ENCODE data around the gene PPAT. TPM values are rescaled to one million over a fixed set of nuclear protein-coding genes. Genes with fewer than 3 reads are reported as not detected.
"Not testable (repeated sequence)": the region's sequence is repeated elsewhere in the genome, so short reads cannot be mapped to it uniquely, and the experiment has no call there.

PPAT gene
- total and polyA plus RNA-seq, 5 experiments from 2014 or later: 10.9 to 18.5 (median 15.1) TPM

DNA sequence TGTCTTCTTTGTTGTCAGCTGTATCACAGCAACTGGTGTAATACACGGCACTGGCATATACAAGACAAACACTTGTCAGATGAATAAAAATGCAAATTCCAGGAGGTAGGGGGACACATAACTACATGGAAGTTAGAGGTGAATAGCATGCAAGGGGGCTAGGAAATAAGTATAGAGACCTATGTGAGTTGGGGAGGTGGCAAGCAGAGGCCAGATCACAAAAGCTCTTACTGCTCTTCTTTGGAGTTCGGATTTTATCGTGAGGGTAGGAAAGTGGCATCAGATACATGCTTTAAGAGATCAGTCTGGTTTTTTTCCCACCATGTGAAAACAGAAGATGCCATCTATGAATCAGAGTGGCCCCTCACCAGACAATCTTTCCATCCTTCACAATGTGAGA, 29.2 kb upstream of the PPAT start:
- Mint-ChIP-seq H3K4me1 (peaks cover 29 to 62% (median 60%) of the 10 kb centered on the region in 4 donors), H3K9me3 (no peaks in the 10 kb centered on the region)

DNA sequence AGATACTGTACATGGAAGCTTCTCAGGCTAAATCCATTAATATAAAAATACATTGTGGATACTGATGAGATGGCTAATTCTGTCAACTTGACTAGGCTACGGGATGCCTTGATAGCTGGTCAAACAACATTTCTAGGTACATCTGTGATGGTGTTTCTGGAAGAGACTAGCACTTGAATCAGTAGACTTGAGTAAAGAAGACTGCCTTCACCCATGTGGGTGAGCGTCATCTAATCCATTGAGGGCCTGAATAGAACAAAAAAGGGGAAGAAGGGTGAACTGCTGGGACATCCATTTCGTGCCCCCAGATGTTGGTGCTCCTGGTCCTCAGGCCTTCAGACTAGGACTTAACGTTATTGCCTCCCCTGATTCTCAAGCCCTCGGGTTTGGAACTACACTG, 28.3 kb upstream of the PPAT start:
- Mint-ChIP-seq H3K27me3 (no peaks in the 10 kb centered on the region), H3K9me3 (no peaks in the 10 kb centered on the region), H3K36me3 (peaks cover 5 to 45% (median 8%) of the 10 kb centered on the region in 3 donors), H3K4me1 (peaks cover 27 to 53% (median 52%) of the 10 kb centered on the region in 4 donors), H3K4me3 (no peak overlapping the region), H3K27ac (peak overlapping the region in 1 of 10 donors; percentile 51)
- POLR2A ChIA-PET: no interaction called here
- no peak for ATAC-seq
- no peak for DNase-seq

More for the DNA sequence above, 29.2 kb upstream of the PPAT start:
- Mint-ChIP-seq H3K4me3 (peak overlapping the region in 9 of 10 donors; percentile 3 to 100 (median 19)), H3K27ac (peak overlapping the region in 4 of 10 donors; percentile 3 to 21 (median 12)), H3K27me3 (no peaks in the 10 kb centered on the region), H3K36me3 (peaks cover 5 to 37% (median 8%) of the 10 kb centered on the region in 3 donors)
- no peak for DNase-seq
- POLR2A ChIA-PET: interaction anchor here (1.0 to 5.4 kb wide), 2 partner anchors 28 to 443 kb away, joined by 9 to 85 read pairs; partner anchors contain the start of genes PAICS, PPAT and REST
- ATAC-seq: no peak

DNA sequence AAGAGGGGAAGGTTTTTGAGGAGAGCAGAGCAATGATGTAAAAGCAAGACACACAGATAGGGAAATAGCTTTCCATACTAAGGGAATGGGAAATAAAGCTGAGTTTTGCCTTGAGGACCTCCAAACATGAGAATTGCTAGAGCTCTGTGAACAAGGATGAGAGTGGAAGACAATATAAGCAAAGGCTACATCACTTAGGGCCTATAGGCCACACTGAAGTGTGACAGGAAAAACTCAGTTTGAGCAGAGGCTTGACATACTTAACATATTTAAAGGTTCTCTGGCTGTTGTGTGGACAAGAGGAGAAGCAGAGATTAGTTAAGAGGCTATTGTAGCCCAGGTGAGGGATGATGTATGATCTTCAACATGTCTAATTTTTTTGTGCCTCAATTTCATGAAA, 26.7 kb upstream of the PPAT start:
- Mint-ChIP-seq H3K36me3 (peaks cover 1 to 55% (median 8%) of the 10 kb centered on the region in 3 donors), H3K4me1 (peaks cover 21 to 42% (median 40%) of the 10 kb centered on the region in 4 donors), H3K27ac (peak overlapping the region in 4 of 10 donors; percentile 3 to 45 (median 22))

GRCh38 chr4:56460085-56460484, 24.7 kb upstream of the PPAT start:
- Mint-ChIP-seq H3K36me3 (peaks cover 0 to 75% (median 8%) of the 10 kb centered on the region in 3 donors), H3K27ac (peak overlapping the region in 3 of 10 donors; percentile 12 to 61 (median 42))

More for the DNA sequence above, 26.7 kb upstream of the PPAT start:
- H3K9me3 Mint-ChIP-seq: no peaks in the 10 kb centered on the region
- POLR2A ChIA-PET: no interaction called here
- ATAC-seq: no peak
- no peak overlapping the region for H3K4me3 Mint-ChIP-seq
- no peak for DNase-seq
- H3K27me3 Mint-ChIP-seq: no peaks in the 10 kb centered on the region

GRCh38 chr4:56450342-56450741, 14.9 kb upstream of the PPAT start:
- Mint-ChIP-seq H3K27ac (peak overlapping the region in 1 of 10 donors; percentile 15), H3K4me1 (peaks cover 0 to 6% (median 2%) of the 10 kb centered on the region in 4 donors), H3K4me3 (no peak overlapping the region), H3K27me3 (no peaks in the 10 kb centered on the region), H3K9me3 (peaks cover 0 to 3% (median 0%) of the 10 kb centered on the region in 9 donors), H3K36me3 (peaks cover 4 to 80% (median 19%) of the 10 kb centered on the region in 3 donors)
- ATAC-seq (no peak), DNase-seq (no peak)
- POLR2A ChIA-PET: no interaction called here

More at GRCh38 chr4:56460085-56460484, 24.7 kb upstream of the PPAT start:
- ATAC-seq: no peak
- POLR2A ChIA-PET: no interaction called here
- H3K4me3 Mint-ChIP-seq: no peak overlapping the region
- H3K4me1 Mint-ChIP-seq: peaks cover 18 to 22% (median 20%) of the 10 kb centered on the region in 4 donors
- no peaks in the 10 kb centered on the region for H3K9me3 Mint-ChIP-seq
- no peaks in the 10 kb centered on the region for H3K27me3 Mint-ChIP-seq
- DNase-seq: no peak

DNA sequence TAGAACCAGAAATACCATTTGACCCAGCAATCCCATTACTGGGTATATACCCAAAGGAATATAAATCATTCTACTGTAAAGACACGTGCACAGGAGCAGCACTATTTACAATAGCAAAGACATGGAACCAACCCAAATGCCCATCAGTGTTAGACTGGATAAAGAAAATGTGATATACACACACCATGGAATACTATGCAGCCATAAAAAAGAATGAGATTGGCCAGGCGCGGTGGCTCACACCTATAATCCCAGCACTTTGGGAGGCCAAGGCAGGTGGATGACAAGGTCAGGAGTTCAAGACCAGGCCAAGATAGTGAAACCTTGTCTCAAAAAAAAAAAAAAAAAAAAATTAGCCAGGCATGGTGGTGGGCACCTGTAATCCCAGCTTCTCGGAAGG, 14.1 kb upstream of the PPAT start:
- H3K27me3 Mint-ChIP-seq, ATAC-seq, H3K4me3 Mint-ChIP-seq, H3K9me3 Mint-ChIP-seq, POLR2A ChIA-PET, H3K4me1 Mint-ChIP-seq, H3K27ac Mint-ChIP-seq, DNase-seq: not testable (repeated sequence)
- H3K36me3 Mint-ChIP-seq: peaks cover 4 to 81% (median 19%) of the 10 kb centered on the region in 3 donors

DNA sequence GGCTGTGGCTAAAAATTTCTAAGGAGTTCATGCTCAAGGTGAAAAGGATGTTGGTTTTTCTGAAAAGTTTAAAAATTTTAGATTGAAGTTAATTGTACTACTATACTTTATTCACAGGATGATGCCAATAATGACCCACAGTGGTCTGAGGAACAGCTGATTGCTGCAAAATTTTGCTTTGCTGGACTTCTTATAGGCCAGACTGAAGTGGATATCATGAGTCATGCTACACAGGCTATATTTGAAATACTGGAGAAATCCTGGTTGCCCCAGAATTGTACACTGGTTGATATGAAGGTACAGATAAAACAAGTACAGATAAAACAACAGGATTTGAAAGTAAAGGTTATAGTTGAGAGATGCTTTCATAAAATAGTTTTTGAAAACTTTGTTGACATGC, 12.9 kb upstream of the PPAT start:
- no peak for ATAC-seq
- POLR2A ChIA-PET: interaction anchor here (1.0 kb wide), 1 partner anchor 15 kb away, joined by 4 read pairs; no protein-coding TSS in a partner anchor

DNA sequence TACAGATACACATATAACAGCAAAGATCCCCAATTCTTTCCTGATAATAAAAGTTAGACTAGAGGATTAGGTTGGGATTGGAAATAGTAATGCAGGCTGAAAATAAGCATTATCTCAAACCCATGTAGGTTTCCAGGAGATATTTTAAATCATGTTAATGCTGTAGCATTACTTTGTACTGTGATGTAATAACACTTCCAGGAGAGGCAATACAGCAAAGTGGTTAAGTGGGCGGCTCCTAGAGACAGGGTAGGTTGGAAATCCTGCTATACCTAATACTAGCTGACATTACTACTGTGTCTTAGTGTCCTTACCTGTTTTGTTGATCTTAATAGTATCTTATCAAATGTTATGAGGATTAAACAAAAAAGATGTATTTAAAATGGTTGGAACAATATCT, 10.3 kb upstream of the PPAT start:
- Mint-ChIP-seq H3K9me3 (peaks cover 0 to 3% (median 0%) of the 10 kb centered on the region in 9 donors), H3K4me3 (no peak overlapping the region), H3K27me3 (no peaks in the 10 kb centered on the region), H3K27ac (no peak overlapping the region), H3K36me3 (peaks cover 4 to 76% (median 21%) of the 10 kb centered on the region in 3 donors), H3K4me1 (peaks cover 6 to 17% (median 12%) of the 10 kb centered on the region in 4 donors)
- POLR2A ChIA-PET: no interaction called here
- ATAC-seq: no peak
- DNase-seq: no peak

More for the DNA sequence above, 12.9 kb upstream of the PPAT start:
- DNase-seq: no peak
- H3K4me3 Mint-ChIP-seq: no peak overlapping the region
- peaks cover 0 to 6% (median 4%) of the 10 kb centered on the region in 4 donors for H3K4me1 Mint-ChIP-seq
- peak overlapping the region in 1 of 10 donors; percentile 22 for H3K27ac Mint-ChIP-seq
- no peaks in the 10 kb centered on the region for H3K27me3 Mint-ChIP-seq
- H3K9me3 Mint-ChIP-seq: peaks cover 0 to 3% (median 0%) of the 10 kb centered on the region in 9 donors
- peaks cover 4 to 78% (median 20%) of the 10 kb centered on the region in 3 donors for H3K36me3 Mint-ChIP-seq

DNA sequence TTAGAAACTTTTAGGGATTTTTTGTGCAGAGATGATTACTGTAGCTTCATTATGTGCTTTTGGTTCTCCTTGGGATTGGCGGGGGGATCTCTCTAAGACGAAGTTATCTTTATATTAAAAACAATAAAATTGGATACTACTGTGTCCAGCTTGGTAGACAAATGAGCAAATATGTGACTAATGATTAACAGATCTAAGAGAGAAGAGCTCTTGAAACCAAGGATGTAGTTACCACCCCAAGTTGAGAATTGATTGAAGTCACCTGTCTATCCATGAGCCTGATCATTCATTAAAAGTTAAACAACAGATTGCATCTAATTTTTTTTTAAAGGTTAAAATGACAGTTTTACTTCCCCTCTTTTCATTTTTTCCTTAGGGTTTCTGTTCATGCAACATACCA, 9.3 kb upstream of the PPAT start:
- no peaks in the 10 kb centered on the region for H3K27me3 Mint-ChIP-seq
- H3K4me3 Mint-ChIP-seq: no peak overlapping the region
- peaks cover 4 to 73% (median 21%) of the 10 kb centered on the region in 3 donors for H3K36me3 Mint-ChIP-seq
- DNase-seq (no peak), ATAC-seq (no peak)
- H3K4me1 Mint-ChIP-seq: peaks cover 13 to 27% (median 19%) of the 10 kb centered on the region in 4 donors
- H3K9me3 Mint-ChIP-seq: peaks cover 0 to 3% (median 0%) of the 10 kb centered on the region in 9 donors
- peak overlapping the region in 2 of 10 donors; percentile 1 to 53 for H3K27ac Mint-ChIP-seq
- POLR2A ChIA-PET: interaction anchor here (1.0 to 2.0 kb wide), 2 partner anchors 9 to 21 kb away, joined by 3 to 5 read pairs; partner anchors contain the start of genes PAICS and PPAT

GRCh38 chr4:56440983-56441382, 5.6 kb upstream of the PPAT start:
- H3K36me3 Mint-ChIP-seq: peaks cover 0 to 45% (median 9%) of the 10 kb centered on the region in 3 donors
- ATAC-seq (no peak), DNase-seq (no peak)
- H3K27ac Mint-ChIP-seq: no peak overlapping the region
- no peaks in the 10 kb centered on the region for H3K27me3 Mint-ChIP-seq
- POLR2A ChIA-PET: no interaction called here
- H3K4me1 Mint-ChIP-seq: peaks cover 27 to 49% (median 35%) of the 10 kb centered on the region in 4 donors
- H3K9me3 Mint-ChIP-seq: no peaks in the 10 kb centered on the region
- no peak overlapping the region for H3K4me3 Mint-ChIP-seq

GRCh38 chr4:56438766-56439165, 3.4 kb upstream of the PPAT start:
- no peak for DNase-seq
- peaks cover 0 to 29% (median 6%) of the 10 kb centered on the region in 3 donors for H3K36me3 Mint-ChIP-seq

GRCh38 chr4:56434599-56435139, 746 bp downstream of the PPAT start:
- POLR2A ChIA-PET: interaction anchor here (0.5 to 4.5 kb wide), 15 partner anchors 9 to 544 kb away, joined by 3 to 85 read pairs (median 4); partner anchors contain the start of genes AASDH, NOA1, POLR2B and REST
- Mint-ChIP-seq H3K9me3 (no peaks in the 10 kb centered on the region), H3K36me3 (no peaks in the 10 kb centered on the region), H3K27me3 (no peaks in the 10 kb centered on the region), H3K4me3 (peak overlapping the region; percentile 84 to 100 (median 94)), H3K4me1 (peaks cover 24 to 42% (median 35%) of the 10 kb centered on the region in 4 donors), H3K27ac (peak overlapping the region; percentile 66 to 99 (median 90))
- DNase-seq (peak in 1 of 10 donors; percentile 1), ATAC-seq (no peak)

More at GRCh38 chr4:56438766-56439165, 3.4 kb upstream of the PPAT start:
- POLR2A ChIA-PET: interaction anchor here (4.5 kb wide), 1 partner anchor 29 kb away, joined by 85 read pairs; the partner anchor contains the start of gene SRP72
- Mint-ChIP-seq H3K27me3 (no peaks in the 10 kb centered on the region), H3K9me3 (no peaks in the 10 kb centered on the region), H3K4me1 (peaks cover 31 to 58% (median 45%) of the 10 kb centered on the region in 4 donors), H3K27ac (no peak overlapping the region), H3K4me3 (peak overlapping the region in 1 of 10 donors; percentile 41)
- ATAC-seq: no peak

DNA sequence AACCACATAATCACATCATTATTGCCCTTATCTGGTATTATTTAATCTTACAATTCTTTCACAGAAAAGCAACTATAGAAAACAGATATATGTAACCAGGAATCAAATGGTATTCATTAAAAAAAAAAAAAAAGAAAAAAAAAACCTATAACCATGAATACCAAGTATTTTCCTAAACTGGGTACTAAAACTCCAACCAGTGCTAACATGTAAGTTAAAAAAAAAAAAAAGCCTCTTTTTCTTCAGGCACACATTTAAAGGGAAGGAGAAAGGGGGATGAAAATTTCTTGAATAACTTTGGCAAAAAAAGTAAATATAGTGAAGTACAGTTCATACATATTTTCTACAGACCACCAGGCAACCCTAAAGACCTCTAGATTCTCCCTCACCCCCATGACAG, 2.1 kb downstream of the PPAT start:
- no peaks in the 10 kb centered on the region for H3K9me3 Mint-ChIP-seq
- no peak overlapping the region for H3K27ac Mint-ChIP-seq
- POLR2A ChIA-PET: interaction anchor here (1.0 kb wide), 1 partner anchor 15 kb away, joined by 4 read pairs; no protein-coding TSS in a partner anchor
- no peaks in the 10 kb centered on the region for H3K27me3 Mint-ChIP-seq
- peaks cover 17 to 40% (median 29%) of the 10 kb centered on the region in 4 donors for H3K4me1 Mint-ChIP-seq
- no peaks in the 10 kb centered on the region for H3K36me3 Mint-ChIP-seq
- ATAC-seq (no peak), DNase-seq (no peak)
- H3K4me3 Mint-ChIP-seq: peak overlapping the region in 8 of 10 donors; percentile 15 to 99 (median 48)

Data from naive thymus-derived CD8-positive, alpha-beta T cell (primary cell).